HCT116 (cell line): ENCODE results near the gene SP4.

Source experiments
- CEBPB ChIP-seq: IDR thresholded peaks from 2 replicates; pipeline ENCODE4 v1.6.1; 2012; ENCODE audit warnings: low read depth
- CTCF ChIP-seq, 3 experiments: fragments of 200-600 bp in 1 of 3; sonication (generic) in 1 of 3; IDR thresholded peaks in 2 of 3; conservative IDR thresholded peaks in 1 of 3; 2 replicates each; pipeline ENCODE4 v1.5.1; 2012 to 2017; ENCODE audit warnings: low read depth in 2 of 3, low read length in 2 of 3, antibody characterized with exemption in 1 of 3, borderline replicate concordance in 1 of 3, control low read depth in 1 of 3, mild to moderate bottlenecking in 1 of 3, mixed read lengths in 1 of 3, mixed run types in 1 of 3, moderate library complexity in 1 of 3; ENCODE audit not compliant: insufficient read depth in 1 of 3
- EZH2 ChIP-seq: fragments of 200-600 bp; sonication (generic); IDR thresholded peaks from 2 replicates; pipeline ENCODE4 v1.6.1; 2017; ENCODE audit warnings: antibody characterized with exemption, mixed run types

- TF ChIP-seq CTCF (IDR thresholded peaks at IDR 0.05 in 2 of 3, conservative IDR thresholded peaks at IDR 0.05 in 1 of 3; ENCODE audit: borderline replicate concordance in 1 of 3, insufficient read depth in 1 of 3, low read depth in 2 of 3, low read length in 2 of 3) (no peak), EZH2 (no peak), CEBPB (no peak)
Measured at GRCh38 chr7:21461282-21461681, 33.4 kb downstream of the SP4 start.
